Uterus (tissue), 4 donors: Measurements from ENCODE around the gene SLC9B1. TPM values are rescaled to one million over a fixed set of nuclear protein-coding genes. Genes with fewer than 3 reads are reported as not detected.

Experiments used
- DNase-seq, 2 donors: peaks; one replicate each; pipeline ENCODE4 v3.0.0-alpha.2; 2019 to 2020
- H3K27ac ChIP-seq, 2 donors: fragments of 200-600 bp; sonication (generic); 1 replicate in 1 of 2; 2 replicates in 1 of 2; pipeline ENCODE4 v1.5.1; 2016 to 2018
- H3K27me3 ChIP-seq, 2 donors: fragments of 200-600 bp; sonication (generic); one replicate each; pipeline ENCODE4 v1.5.1; 2018 to 2019; ENCODE audit warnings: control low read depth in 1 of 2
- H3K36me3 ChIP-seq, 2 donors: fragments of 200-600 bp; sonication (generic); one replicate each; pipeline ENCODE4 v1.5.1; 2019; ENCODE audit warnings: control low read depth in 1 of 2
- H3K4me1 ChIP-seq, 2 donors: fragments of 200-600 bp; sonication (generic); one replicate each; pipeline ENCODE4 v1.5.1; 2018 to 2019; ENCODE audit warnings: control low read depth in 1 of 2
- H3K4me3 ChIP-seq, 2 donors: fragments of 200-600 bp; sonication (generic); 1 replicate in 1 of 2; 2 replicates in 1 of 2; pipeline ENCODE4 v1.5.1; 2018 to 2019; ENCODE audit warnings: mild to moderate bottlenecking in 1 of 2
- H3K9me3 ChIP-seq, 2 donors: fragments of 200-600 bp; sonication (generic); one replicate each; pipeline ENCODE4 v1.5.1; 2019; ENCODE audit warnings: control low read depth in 1 of 2
- CTCF ChIP-seq, 4 experiments: fragments of 200-600 bp in 2 of 4; fragments of 450-650 bp in 2 of 4; sonication (generic) in 2 of 4; IDR thresholded peaks; one replicate each; pipeline ENCODE4 v1.5.1; 2016 to 2019; ENCODE audit warnings: antibody characterized with exemption in 4 of 4, mild to moderate bottlenecking in 2 of 4, moderate library complexity in 1 of 4
- POLR2A ChIP-seq, 2 donors: fragments of 450-650 bp; IDR thresholded peaks; one replicate each; pipeline ENCODE4 v1.6.1; 2016; ENCODE audit warnings: antibody characterized with exemption in 2 of 2, mild to moderate bottlenecking in 1 of 2, moderate library complexity in 1 of 2
- intact Hi-C: fragments of 100-400 bp; cut with DNase I; formaldehyde crosslinking; loops from one replicate; pipeline ENCODE4 v1.15.1; 2023; ENCODE audit warnings: low total_unique reads
- total RNA-seq, 4 donors: library from RNA; depleted of rRNA in 3 of 4; stranded (reverse); fragments of >200 nt in 3 of 4; gene quantifications; one replicate each; pipeline versions ENCODE4 v1.1.0 to v1.2.4, GENCODE V29; 2014 to 2023
- donor health status: DM: yes; HTN: yes; CAD: no.

Gene SLC9B1
- total RNA-seq, 4 donors from 2014 or later, result 0.59 to 4.8 (median 2.5) TPM; not detected in 1

GRCh38 chr4:103026868-103027267 is 7.4 kb upstream of the SLC9B1 start:
- DNase-seq, result no peak
- H3K27ac ChIP-seq, result no peak overlapping the region
- no peaks in the 10 kb centered on the region for H3K4me1 ChIP-seq
- no peaks in the 10 kb centered on the region for H3K27me3 ChIP-seq
- intact Hi-C loops, result no loop called here
- TF ChIP-seq CTCF (IDR thresholded peaks at IDR 0.05), result no peak
- TF ChIP-seq POLR2A (IDR thresholded peaks at IDR 0.05), result no peak
- no peak overlapping the region for H3K4me3 ChIP-seq
- H3K36me3 ChIP-seq, result no peaks in the 10 kb centered on the region
- no peaks in the 10 kb centered on the region for H3K9me3 ChIP-seq

- H3K4me3 ChIP-seq, result no peak overlapping the region
- no peaks in the 10 kb centered on the region for H3K9me3 ChIP-seq
- no peak overlapping the region for H3K27ac ChIP-seq
- intact Hi-C loops, result no loop called here
- no peaks in the 10 kb centered on the region for H3K36me3 ChIP-seq
- no peak for DNase-seq
- no peaks in the 10 kb centered on the region for H3K27me3 ChIP-seq
- no peaks in the 10 kb centered on the region for H3K4me1 ChIP-seq
- no peak for TF ChIP-seq POLR2A (IDR thresholded peaks at IDR 0.05)
- TF ChIP-seq CTCF (IDR thresholded peaks at IDR 0.05), result no peak
Observed at GRCh38 chr4:103024996-103025395, 5.5 kb upstream of the SLC9B1 start.

GRCh38 chr4:103021120-103021519 is 1.6 kb upstream of the SLC9B1 start:
- no peaks in the 10 kb centered on the region for H3K9me3 ChIP-seq
- TF ChIP-seq POLR2A (IDR thresholded peaks at IDR 0.05) (no peak), CTCF (IDR thresholded peaks at IDR 0.05) (no peak)
- H3K27me3 ChIP-seq, result no peaks in the 10 kb centered on the region
- no peaks in the 10 kb centered on the region for H3K4me1 ChIP-seq
- no peak for DNase-seq
- H3K27ac ChIP-seq, result no peak overlapping the region
- no peaks in the 10 kb centered on the region for H3K36me3 ChIP-seq
- intact Hi-C loops, result no loop called here
- H3K4me3 ChIP-seq, result no peak overlapping the region

GRCh38 chr4:103018391-103019307 is 856 bp downstream of the SLC9B1 start:
- Histone ChIP-seq H3K4me1 (no peaks in the 10 kb centered on the region), H3K27ac (peak overlapping the region; percentile 93), H3K36me3 (no peaks in the 10 kb centered on the region), H3K27me3 (no peaks in the 10 kb centered on the region), H3K9me3 (no peaks in the 10 kb centered on the region), H3K4me3 (peak overlapping the region; percentile 42 to 49)
- TF ChIP-seq POLR2A (IDR thresholded peaks at IDR 0.05) (no peak), CTCF (IDR thresholded peaks at IDR 0.05) (no peak)
- DNase-seq, result peak; percentile 40 to 53
- intact Hi-C loops, result loop anchor here (10.0 kb wide), 2 partner anchors 76 to 594 kb away; partner anchors contain the start of gene BDH2

GRCh38 chr4:103012551-103012950 is 7.0 kb downstream of the SLC9B1 start:
- no peaks in the 10 kb centered on the region for H3K27me3 ChIP-seq
- H3K27ac ChIP-seq, result peak overlapping the region; percentile 58 to 82
- H3K36me3 ChIP-seq, result no peaks in the 10 kb centered on the region
- H3K9me3 ChIP-seq, result no peaks in the 10 kb centered on the region
- TF ChIP-seq POLR2A (IDR thresholded peaks at IDR 0.05) (no peak), CTCF (IDR thresholded peaks at IDR 0.05) (no peak)
- intact Hi-C loops, result loop anchor here (10.0 kb wide), 2 partner anchors 82 to 588 kb away; partner anchors contain the start of gene BDH2
- no peaks in the 10 kb centered on the region for H3K4me1 ChIP-seq
- DNase-seq, result no peak
- H3K4me3 ChIP-seq, result no peak overlapping the region
